Caco-2 (cell line): ENCODE measurements around the gene MRPL19. TPM values are rescaled to one million over a fixed set of nuclear protein-coding genes. Genes with fewer than 3 reads are reported as not detected.

Source experiments
- BruUV-seq: library from RNA; stranded (reverse); fragments of 400-500 nt; replicated peaks from 2 replicates; lab custom pipeline; 2021; lab: Mats Ljungman, UMichigan
- CTCF ChIA-PET: fragments of 300-600 bp; sonication (Branson Sonifier 250); formaldehyde crosslinking; loops from one replicate; lab custom pipeline; 2022; ENCODE audit warnings: antibody characterized with exemption; lab: Charles Lee
- POLR2A ChIA-PET: fragments of 300-600 bp; sonication (Branson Sonifier 250); formaldehyde crosslinking; loops from one replicate; lab custom pipeline; 2022; ENCODE audit warnings: antibody characterized with exemption; lab: Charles Lee
- DNase-seq, 2 experiments: peaks; one replicate each; pipeline versions ENCODE4 v3.0.0 to v3.0.0-alpha.2; 2020 to 2022
- H3K27me3 ChIP-seq: replicated peaks from 2 replicates; pipeline ENCODE4 v1.6.0; 2011; ENCODE audit warnings: low read length; ENCODE audit not compliant: control insufficient read depth, insufficient read depth
- H3K36me3 ChIP-seq: 2 replicates; pipeline ENCODE4 v1.5.1; 2011; ENCODE audit warnings: low read length; ENCODE audit not compliant: control insufficient read depth, insufficient read depth
- H3K4me1 ChIP-seq: fragments of 250-450 bp; sonication (Bioruptor Pico); 2 replicates; pipeline ENCODE4 v1.5.1; 2020; ENCODE audit warnings: mild to moderate bottlenecking
- H3K4me3 ChIP-seq: 2 replicates; pipeline ENCODE4 v1.5.1; 2011; ENCODE audit warnings: low read depth, mild to moderate bottlenecking, control low read depth, low read length
- H3K9me3 ChIP-seq: fragments of 250-450 bp; sonication (Bioruptor Pico); 2 replicates; pipeline ENCODE4 v1.5.1; 2020; ENCODE audit warnings: mild to moderate bottlenecking, moderate library complexity
- H3K27ac Mint-ChIP-seq: one replicate; pipeline ENCODE4 v1.8.0; 2022; ENCODE audit warnings: mixed read lengths; ENCODE audit not compliant: unreplicated experiment
- H3K27me3 Mint-ChIP-seq: one replicate; pipeline ENCODE4 v1.8.0; 2022; ENCODE audit warnings: mixed read lengths; ENCODE audit not compliant: insufficient read depth, unreplicated experiment
- H3K36me3 Mint-ChIP-seq: one replicate; pipeline ENCODE4 v1.8.0; 2022; ENCODE audit warnings: mild to moderate bottlenecking, mixed read lengths; ENCODE audit not compliant: insufficient read depth, unreplicated experiment
- H3K4me1 Mint-ChIP-seq: one replicate; pipeline ENCODE4 v1.8.0; 2022; ENCODE audit warnings: low read depth, mixed read lengths; ENCODE audit not compliant: unreplicated experiment
- H3K4me3 Mint-ChIP-seq: one replicate; pipeline ENCODE4 v1.8.0; 2022; ENCODE audit warnings: mild to moderate bottlenecking, moderate library complexity, mixed read lengths; ENCODE audit not compliant: unreplicated experiment
- H3K9me3 Mint-ChIP-seq: one replicate; pipeline ENCODE4 v1.8.0; 2022; ENCODE audit warnings: mixed read lengths; ENCODE audit not compliant: unreplicated experiment
- intact Hi-C: fragments of 100-400 bp; cut with micrococcal nuclease; formaldehyde crosslinking; loops from one replicate; pipeline ENCODE4 v1.10.0; 2022; ENCODE audit not compliant: unreplicated experiment
- total RNA-seq: library from RNA; stranded (reverse); gene quantifications from 2 replicates; pipeline ENCODE4 v1.2.3, GENCODE V29; 2022
- TF ChIP-seq, protein P1 (sequence below), 2 experiments: fragments of 200-600 bp in 1 of 2; IDR thresholded peaks; 1 replicate in 1 of 2; 2 replicates in 1 of 2; pipeline versions ENCODE4 v1.5.1 to v1.8.0; 2011 to 2022; ENCODE audit warnings: antibody characterized with exemption in 1 of 2, control low read depth in 1 of 2, inconsistent platforms in 1 of 2, low read depth in 1 of 2, low read length in 1 of 2, mild to moderate bottlenecking in 1 of 2, moderate library complexity in 1 of 2; ENCODE audit not compliant: insufficient read depth in 1 of 2, severe bottlenecking in 1 of 2, unreplicated experiment in 1 of 2

Gene MRPL19
- total RNA-seq, 1 experiment from 2014 or later, result 57.8 TPM

DNA sequence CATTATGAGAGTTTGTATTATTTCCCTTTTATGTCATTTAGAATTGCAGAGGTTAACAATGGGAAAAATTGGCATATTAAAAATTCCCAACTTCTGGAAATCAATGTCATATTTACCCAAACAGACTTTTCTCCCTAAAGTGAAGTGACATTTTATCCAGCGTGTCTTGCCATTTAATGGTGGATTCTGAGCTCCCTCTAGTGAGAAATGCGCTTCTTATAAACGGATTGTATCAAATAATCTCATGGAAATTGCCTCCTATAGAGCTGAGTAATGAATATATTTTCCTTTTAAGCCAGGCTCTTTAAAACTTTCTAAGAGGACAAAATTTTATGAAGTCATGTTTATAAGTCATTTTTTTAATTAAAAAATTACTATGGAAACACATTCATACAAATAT lies 69.8 kb downstream of the MRPL19 start:
- no peaks in the 10 kb centered on the region for H3K36me3 Mint-ChIP-seq
- DNase-seq, result no peak
- no peak overlapping the region for H3K27ac Mint-ChIP-seq
- TF ChIP-seq, protein P1, sequence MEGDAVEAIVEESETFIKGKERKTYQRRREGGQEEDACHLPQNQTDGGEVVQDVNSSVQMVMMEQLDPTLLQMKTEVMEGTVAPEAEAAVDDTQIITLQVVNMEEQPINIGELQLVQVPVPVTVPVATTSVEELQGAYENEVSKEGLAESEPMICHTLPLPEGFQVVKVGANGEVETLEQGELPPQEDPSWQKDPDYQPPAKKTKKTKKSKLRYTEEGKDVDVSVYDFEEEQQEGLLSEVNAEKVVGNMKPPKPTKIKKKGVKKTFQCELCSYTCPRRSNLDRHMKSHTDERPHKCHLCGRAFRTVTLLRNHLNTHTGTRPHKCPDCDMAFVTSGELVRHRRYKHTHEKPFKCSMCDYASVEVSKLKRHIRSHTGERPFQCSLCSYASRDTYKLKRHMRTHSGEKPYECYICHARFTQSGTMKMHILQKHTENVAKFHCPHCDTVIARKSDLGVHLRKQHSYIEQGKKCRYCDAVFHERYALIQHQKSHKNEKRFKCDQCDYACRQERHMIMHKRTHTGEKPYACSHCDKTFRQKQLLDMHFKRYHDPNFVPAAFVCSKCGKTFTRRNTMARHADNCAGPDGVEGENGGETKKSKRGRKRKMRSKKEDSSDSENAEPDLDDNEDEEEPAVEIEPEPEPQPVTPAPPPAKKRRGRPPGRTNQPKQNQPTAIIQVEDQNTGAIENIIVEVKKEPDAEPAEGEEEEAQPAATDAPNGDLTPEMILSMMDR (IDR thresholded peaks at IDR 0.05; ENCODE audit: insufficient read depth in 1 of 2, low read depth in 1 of 2, low read length in 1 of 2, severe bottlenecking in 1 of 2, unreplicated experiment in 1 of 2), result no peak
- no peaks in the 10 kb centered on the region for H3K9me3 Mint-ChIP-seq
- Histone ChIP-seq H3K27me3 (no peaks in the 10 kb centered on the region), H3K4me1 (no peaks in the 10 kb centered on the region), H3K4me3 (no peak overlapping the region), H3K9me3 (0 out of 2 replicates have a peak, but pooled peaks cover 6% of the 10 kb centered on the region), H3K36me3 (no peaks in the 10 kb centered on the region)
- intact Hi-C loops, result loop anchor here (1.0 kb wide), 1 partner anchor 76 kb away; no protein-coding TSS in a partner anchor
- ChIA-PET CTCF (no interaction called here), POLR2A (no interaction called here)
- H3K4me3 Mint-ChIP-seq, result no peak overlapping the region
- peaks cover 15% of the 10 kb centered on the region for H3K4me1 Mint-ChIP-seq
- H3K27me3 Mint-ChIP-seq, result peaks cover 6% of the 10 kb centered on the region
- no TSS peak for BruUV-seq

DNA sequence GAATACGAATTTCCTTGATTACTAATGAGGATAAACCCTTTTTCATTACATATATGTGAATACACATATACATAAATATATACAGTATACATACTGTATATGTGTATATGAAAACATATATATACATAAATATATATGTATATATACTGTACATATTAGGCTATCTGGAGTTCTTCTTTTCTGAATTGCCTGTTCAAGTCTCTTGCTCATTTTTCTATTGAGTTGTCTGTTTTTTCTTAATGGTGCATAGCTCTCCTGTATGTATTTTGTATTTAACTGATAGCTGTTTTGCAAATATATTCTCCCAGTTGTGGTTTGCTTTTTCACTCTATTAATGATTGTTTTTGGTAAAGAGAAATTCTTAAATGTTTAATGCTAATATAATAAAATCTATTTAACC lies 73.0 kb downstream of the MRPL19 start:
- no peak for DNase-seq
- intact Hi-C loops, result no loop called here
- ChIA-PET POLR2A (no interaction called here), CTCF (no interaction called here)
- Mint-ChIP-seq H3K27ac (no peak overlapping the region), H3K4me3 (no peak overlapping the region), H3K36me3 (no peaks in the 10 kb centered on the region), H3K9me3 (no peaks in the 10 kb centered on the region), H3K4me1 (peaks cover 19% of the 10 kb centered on the region), H3K27me3 (peaks cover 6% of the 10 kb centered on the region)
- H3K4me1 ChIP-seq, result no peaks in the 10 kb centered on the region
- no peaks in the 10 kb centered on the region for H3K27me3 ChIP-seq
- 0 out of 2 replicates have a peak, but pooled peaks cover 6% of the 10 kb centered on the region for H3K9me3 ChIP-seq
- TF ChIP-seq, protein P1 (IDR thresholded peaks at IDR 0.05; ENCODE audit: insufficient read depth in 1 of 2, low read depth in 1 of 2, low read length in 1 of 2, severe bottlenecking in 1 of 2, unreplicated experiment in 1 of 2), result no peak
- no TSS peak for BruUV-seq
- H3K4me3 ChIP-seq, result no peak overlapping the region
- H3K36me3 ChIP-seq, result no peaks in the 10 kb centered on the region

DNA sequence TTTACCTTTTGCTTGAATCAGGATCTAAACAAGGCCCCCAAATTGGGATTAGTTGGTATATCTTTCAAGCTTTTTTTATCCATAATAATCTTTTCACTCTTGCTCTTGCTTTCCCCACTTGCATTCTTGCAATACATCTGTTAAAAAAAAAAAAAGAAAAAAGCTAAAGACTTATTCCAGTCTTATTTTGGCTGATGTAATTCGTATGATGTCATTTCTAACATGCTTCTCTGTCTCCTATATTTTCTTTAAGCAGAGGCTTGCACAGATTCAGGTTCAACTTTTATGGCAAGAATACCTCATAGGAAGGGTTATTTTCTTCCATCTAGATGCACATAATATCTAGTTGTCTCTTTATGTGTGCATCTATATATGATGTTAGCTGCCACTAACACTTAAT lies 73.9 kb downstream of the MRPL19 start:
- Histone ChIP-seq H3K27me3 (no peaks in the 10 kb centered on the region), H3K4me1 (no peaks in the 10 kb centered on the region), H3K9me3 (0 out of 2 replicates have a peak, but pooled peaks cover 6% of the 10 kb centered on the region), H3K36me3 (no peaks in the 10 kb centered on the region), H3K4me3 (no peak overlapping the region)
- no peak for DNase-seq
- ChIA-PET POLR2A (no interaction called here), CTCF (no interaction called here)
- no peaks in the 10 kb centered on the region for H3K27me3 Mint-ChIP-seq
- H3K4me3 Mint-ChIP-seq, result no peak overlapping the region
- no peak overlapping the region for H3K27ac Mint-ChIP-seq
- BruUV-seq, result no TSS peak
- H3K36me3 Mint-ChIP-seq, result no peaks in the 10 kb centered on the region
- no peaks in the 10 kb centered on the region for H3K9me3 Mint-ChIP-seq
- TF ChIP-seq, protein P1 (IDR thresholded peaks at IDR 0.05; ENCODE audit: insufficient read depth in 1 of 2, low read depth in 1 of 2, low read length in 1 of 2, severe bottlenecking in 1 of 2, unreplicated experiment in 1 of 2), result no peak
- intact Hi-C loops, result no loop called here
- H3K4me1 Mint-ChIP-seq, result peaks cover 12% of the 10 kb centered on the region
